T47D (cell line): Measurements from ENCODE around the gene NLGN4Y.
"Not testable (repeated sequence)": the region's sequence is repeated elsewhere in the genome, so short reads cannot be mapped to it uniquely, and the experiment has no call there.

Experiments used
- DNase-seq, 2 experiments: peaks; one replicate each; pipeline versions ENCODE4 v3.0.0 to v3.0.0-alpha.2; 2011 to 2012; ENCODE audit warnings: low read depth in 1 of 2, low spot score in 1 of 2
- JUND ChIP-seq: IDR thresholded peaks from 2 replicates; pipeline ENCODE4 v1.6.1; 2012; ENCODE audit warnings: low read depth
- in situ Hi-C: cut with HindIII; loops from 2 replicates; pipeline ENCODE4 v1.10.0; 2016; ENCODE audit warnings: low sequenced_read_pairs, low pct_unique_long_range_greater_than_20kb

The NLGN4Y gene

DNA sequence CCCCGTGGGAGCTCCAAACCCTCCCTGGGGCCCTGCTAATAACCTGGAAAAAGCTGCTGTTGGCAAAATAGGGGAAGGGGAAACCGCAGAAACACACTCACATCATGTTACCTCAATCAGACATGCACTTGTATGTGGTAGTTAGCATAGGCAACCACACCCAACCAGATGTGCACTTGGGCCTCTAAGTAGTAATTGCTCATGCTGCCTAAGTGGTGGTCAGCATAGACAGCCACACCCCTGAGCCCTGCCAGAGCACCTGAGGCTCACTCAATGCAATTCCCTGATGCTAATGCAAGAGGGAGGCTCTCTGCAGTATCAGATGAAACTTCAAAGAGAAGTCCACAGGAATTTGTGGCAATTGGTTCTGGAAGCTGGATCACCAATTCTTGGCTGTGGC lies 301.4 kb downstream of the NLGN4Y start:
- DNase-seq, result no peak
- in situ Hi-C loops, result no loop called here
- no peak for TF ChIP-seq JUND

DNA sequence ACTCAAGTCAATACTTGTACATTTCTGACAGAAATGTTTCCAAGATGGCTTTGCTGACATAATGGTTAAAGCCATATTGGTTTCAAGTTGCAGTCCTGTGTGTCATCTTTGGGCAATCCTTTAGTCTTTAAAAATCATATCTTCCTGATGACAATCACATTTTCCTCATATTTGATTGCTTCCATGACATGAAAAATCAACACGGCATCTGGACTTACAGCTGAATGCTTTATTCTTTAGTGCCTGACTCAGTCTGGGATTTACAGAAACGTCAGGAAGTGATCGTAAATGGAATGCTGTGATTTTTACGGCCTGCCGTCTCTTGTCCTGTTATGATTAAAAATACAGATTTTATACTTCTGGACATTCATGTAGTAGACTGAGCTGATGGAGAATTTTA lies 304.2 kb downstream of the NLGN4Y start:
- no peak for DNase-seq
- no peak for TF ChIP-seq JUND
- in situ Hi-C loops, result no loop called here

DNA sequence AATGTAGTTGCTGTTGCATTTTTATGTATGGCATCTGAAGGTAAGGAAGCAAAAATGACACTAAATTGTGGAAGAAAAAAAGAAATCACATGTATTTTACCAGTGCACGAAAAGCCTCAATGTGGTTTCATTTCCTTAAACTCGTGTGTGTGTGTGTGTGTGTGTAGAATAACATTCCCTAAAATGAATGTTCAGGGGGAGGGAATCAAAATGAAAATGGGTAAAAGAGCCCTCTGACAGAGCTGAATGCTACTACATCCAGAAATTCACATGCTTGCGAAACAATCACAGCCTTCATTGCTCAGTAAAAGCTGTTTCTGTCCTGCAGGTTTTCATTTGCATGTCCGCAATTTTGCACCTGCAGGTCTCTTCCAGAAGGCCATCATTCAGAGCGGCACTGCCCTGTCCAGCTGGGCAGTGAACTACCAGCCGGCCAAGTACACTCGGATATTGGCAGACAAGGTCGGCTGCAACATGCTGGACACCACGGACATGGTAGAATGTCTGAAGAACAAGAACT lies 305.1 kb downstream of the NLGN4Y start:
- TF ChIP-seq JUND, result no peak
- in situ Hi-C loops, result no loop called here
- no peak for DNase-seq

DNA sequence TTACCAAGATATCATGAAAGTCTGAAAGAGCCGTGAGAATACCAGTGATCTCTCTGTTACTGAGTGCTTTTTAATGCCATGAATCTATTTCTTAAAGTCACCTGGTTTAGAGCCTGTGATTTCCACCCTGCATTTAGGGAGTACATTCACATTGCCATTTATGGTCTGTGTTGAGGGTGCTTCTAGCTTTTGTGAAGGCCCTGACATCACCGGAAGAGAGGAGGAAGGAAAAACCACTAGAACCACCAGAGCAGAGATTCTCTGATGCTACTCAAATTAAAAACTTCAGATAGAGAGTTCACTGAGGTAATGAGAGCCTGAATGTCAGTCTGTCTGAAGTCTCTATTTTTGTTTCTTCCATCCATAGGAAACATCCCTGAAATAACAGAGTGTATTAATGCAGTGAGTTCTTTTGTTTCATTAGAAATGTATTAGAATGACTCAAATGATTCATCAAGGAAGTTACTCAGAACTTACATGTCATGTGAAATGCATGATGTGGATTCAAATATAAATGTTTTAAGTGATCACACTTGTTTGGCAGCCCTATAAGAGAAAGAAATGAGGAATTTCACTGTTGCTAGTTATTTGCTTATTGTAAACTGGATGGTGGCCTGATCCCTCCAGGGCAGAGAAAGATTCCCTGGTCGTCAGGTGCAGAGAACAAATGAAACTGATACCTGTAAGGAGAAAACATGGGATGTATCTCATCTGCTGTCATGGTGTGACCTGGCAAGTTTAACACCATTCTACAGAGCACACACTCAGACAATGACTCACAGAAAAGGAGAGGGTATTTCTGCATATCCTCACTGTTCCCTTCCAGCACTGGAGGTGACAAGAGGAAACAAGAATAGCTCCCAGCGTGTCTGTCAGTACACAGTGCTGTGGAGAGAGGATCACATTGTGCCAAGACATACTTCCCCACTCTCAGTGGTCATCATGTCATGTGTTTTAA lies 310.1 kb downstream of the NLGN4Y start:
- no peak for DNase-seq
- no peak for TF ChIP-seq JUND
- in situ Hi-C loops, result no loop called here

DNA sequence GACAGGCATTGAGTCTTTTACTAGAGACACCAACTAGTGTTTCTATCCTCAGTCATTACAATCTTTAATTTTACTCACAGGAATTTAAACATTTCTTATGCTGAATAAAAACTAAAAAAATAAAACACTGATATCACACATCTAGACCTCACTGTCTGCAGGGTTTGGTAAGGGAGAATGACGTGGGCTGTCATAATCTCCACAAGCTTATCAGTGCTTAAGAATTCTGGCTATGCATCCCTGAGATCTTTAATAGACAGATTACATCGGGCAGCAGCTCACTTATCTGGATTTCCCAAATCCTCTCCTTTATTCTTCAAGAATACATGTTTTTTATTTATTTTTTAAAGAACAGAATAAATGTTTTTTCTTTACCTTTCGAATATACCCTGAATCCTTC lies 313.1 kb downstream of the NLGN4Y start:
- in situ Hi-C loops, result no loop called here
- no peak for DNase-seq
- no peak for TF ChIP-seq JUND

GRCh38 chrY:14850734-14851133 lies 326.4 kb downstream of the NLGN4Y start:
- no peak for TF ChIP-seq JUND
- in situ Hi-C loops, result no loop called here
- no peak for DNase-seq

DNA sequence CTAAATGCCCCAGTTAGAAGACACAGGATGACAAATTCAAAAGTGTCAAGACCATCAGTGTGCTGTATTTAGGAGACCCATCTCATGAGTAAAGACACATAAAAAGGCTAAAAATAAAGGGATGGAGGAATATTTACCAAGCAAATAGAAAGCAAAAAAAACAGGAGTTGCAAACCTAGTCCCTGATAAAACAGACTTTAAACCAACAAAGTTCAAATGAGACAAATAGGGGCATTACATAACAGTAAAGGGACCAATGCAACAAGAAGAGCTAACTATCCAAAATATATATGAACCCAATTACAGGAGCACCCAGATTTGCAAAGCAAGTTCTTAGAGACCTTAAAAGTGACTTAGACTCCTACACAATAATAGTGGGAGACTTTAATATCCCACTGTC lies 336.1 kb downstream of the NLGN4Y start:
- in situ Hi-C loops, result no loop called here
- DNase-seq, result no peak
- no peak for TF ChIP-seq JUND

- DNase-seq, in situ Hi-C loops: not testable (repeated sequence)
Measured at GRCh38 chrY:14861033-14861432, 336.7 kb downstream of the NLGN4Y start.

DNA sequence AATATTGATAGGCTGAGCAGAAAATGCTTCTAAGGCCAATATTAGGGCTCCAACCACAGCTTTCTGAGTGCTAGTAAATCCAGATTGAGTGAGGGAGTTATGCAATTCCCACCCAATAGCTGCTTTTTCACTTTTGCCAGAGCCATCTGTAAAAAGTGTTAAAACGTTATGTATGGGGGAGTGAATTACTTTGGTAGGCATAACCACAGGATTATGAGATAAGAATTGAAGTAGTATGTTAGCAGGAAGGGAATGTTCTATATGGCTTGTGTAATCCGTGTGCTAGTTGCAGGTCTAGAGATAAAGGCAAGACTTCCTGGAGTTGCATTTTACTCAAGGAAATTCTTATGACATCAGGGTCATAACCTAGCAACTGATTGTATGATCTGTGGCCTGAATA lies 347.6 kb downstream of the NLGN4Y start:
- in situ Hi-C loops, result no loop called here
- no peak for TF ChIP-seq JUND
- no peak for DNase-seq
